ENCODE measurements around the gene GATA6. TPM values are rescaled to one million over a fixed set of nuclear protein-coding genes. Genes with fewer than 3 reads are reported as not detected.
A peak's percentile ranks its signal among the peaks of the same experiment; 100 is the strongest.

The GATA6 gene
- total and polyA plus RNA-seq, 2 of the 13 experiments (the other 11 are each of a cell fraction or from before 2014, with no cell fraction given): 0.84 to 3.2 TPM

DNA sequence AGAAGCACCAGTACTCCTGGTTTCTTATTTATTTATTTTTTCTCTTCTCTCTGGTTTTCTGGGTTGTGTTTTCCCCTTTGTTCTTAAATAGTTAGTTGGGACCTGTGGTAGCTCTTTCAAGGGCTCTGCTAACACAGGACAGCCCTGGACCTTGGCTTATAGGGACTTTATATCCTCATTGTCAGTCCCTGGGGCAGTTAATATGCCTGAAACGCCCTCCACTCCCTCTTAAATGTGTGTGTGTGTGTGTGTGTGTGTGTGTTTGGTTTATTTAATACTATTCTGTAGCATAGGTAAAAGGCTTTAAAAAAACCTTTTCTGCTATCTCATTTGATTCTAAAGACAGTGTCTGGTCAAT, 54.6 kb downstream of the GATA6 start:
- CTCF ChIA-PET (ENCODE audit: low intra/inter-chr PET ratio, low total read pairs): no interaction called here
- Histone ChIP-seq H3K9ac (ENCODE audit: insufficient read depth, low read depth, low read length) (no peak overlapping the region), H3K4me1 (ENCODE audit: insufficient read depth, low read length) (peaks cover 20% of the 10 kb centered on the region), H3K4me3 (replicated peaks in 1 of 3; ENCODE audit: insufficient read depth in 1 of 3, low read depth in 2 of 3, low read length in 3 of 3) (peak overlapping the region in 1 of 3 experiments; percentile 19; a peak in 1 of 6 replicates), H3K79me2 (ENCODE audit: insufficient read depth, low read length) (no peaks in the 10 kb centered on the region), H3K4me2 (ENCODE audit: low read depth, low read length) (peak overlapping the region; percentile 62; the same call in 1 of the 2 replicates), H4K20me1 (ENCODE audit: insufficient read depth, low read length) (no peaks in the 10 kb centered on the region), H3K27ac (ENCODE audit: extremely low read length, insufficient read depth, low read length) (no peak overlapping the region), H2AFZ (ENCODE audit: low read length) (no peak overlapping the region), H3K27me3 (ENCODE audit: control insufficient read depth in 1 of 2, insufficient read depth in 2 of 2, low read length in 2 of 2) (0 out of 5 replicates have a peak, but pooled peaks cover 0 to 5% of the 10 kb centered on the region in 2 experiments), H3K9me3 (ENCODE audit: low read length) (no peaks in the 10 kb centered on the region), H3K36me3 (replicated peaks in 1 of 2; ENCODE audit: control insufficient read depth in 1 of 2, insufficient read depth in 2 of 2, low read length in 2 of 2) (no peaks in the 10 kb centered on the region)
- no peak for FAIRE-seq
- in situ Hi-C loops (cut with HindIII; ENCODE audit: extremely low pct_ligation_motif_present, low pct_unique_long_range_greater_than_20kb): no loop called here
- ATAC-seq: no peak
- intact Hi-C loops (cut with micrococcal nuclease; ENCODE audit: unreplicated experiment): loop anchor here (10.0 kb wide), 2 partner anchors 109 to 341 kb away; no protein-coding TSS in a partner anchor
- no peak for TF ChIP-seq ERF (CRISPR knock-in tag; IDR thresholded peaks at IDR 0.05)
- TF ChIP-seq ZNF333 (CRISPR knock-in tag; IDR thresholded peaks at IDR 0.05; ENCODE audit: borderline replicate concordance): no peak
- TF ChIP-seq ZMYM2 (CRISPR knock-in tag; IDR thresholded peaks at IDR 0.05): no peak
- no peak for TF ChIP-seq ZNF12 (CRISPR knock-in tag; IDR thresholded peaks at IDR 0.05)
- TF ChIP-seq, protein P1, sequence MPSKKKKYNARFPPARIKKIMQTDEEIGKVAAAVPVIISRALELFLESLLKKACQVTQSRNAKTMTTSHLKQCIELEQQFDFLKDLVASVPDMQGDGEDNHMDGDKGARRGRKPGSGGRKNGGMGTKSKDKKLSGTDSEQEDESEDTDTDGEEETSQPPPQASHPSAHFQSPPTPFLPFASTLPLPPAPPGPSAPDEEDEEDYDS (CRISPR knock-in tag; IDR thresholded peaks at IDR 0.05): no peak
- TF ChIP-seq MED13 (CRISPR knock-in tag; IDR thresholded peaks at IDR 0.05): no peak
- TF ChIP-seq SP1 (IDR thresholded peaks at IDR 0.05): no peak
- TF ChIP-seq SP1 (CRISPR knock-in tag; IDR thresholded peaks at IDR 0.05): no peak
- no peak for TF ChIP-seq REL (CRISPR knock-in tag; conservative IDR thresholded peaks at IDR 0.05)
- TF ChIP-seq ZNF460 (CRISPR knock-in tag; IDR thresholded peaks at IDR 0.05; ENCODE audit: borderline replicate concordance): no peak
- TF ChIP-seq, protein P2, sequence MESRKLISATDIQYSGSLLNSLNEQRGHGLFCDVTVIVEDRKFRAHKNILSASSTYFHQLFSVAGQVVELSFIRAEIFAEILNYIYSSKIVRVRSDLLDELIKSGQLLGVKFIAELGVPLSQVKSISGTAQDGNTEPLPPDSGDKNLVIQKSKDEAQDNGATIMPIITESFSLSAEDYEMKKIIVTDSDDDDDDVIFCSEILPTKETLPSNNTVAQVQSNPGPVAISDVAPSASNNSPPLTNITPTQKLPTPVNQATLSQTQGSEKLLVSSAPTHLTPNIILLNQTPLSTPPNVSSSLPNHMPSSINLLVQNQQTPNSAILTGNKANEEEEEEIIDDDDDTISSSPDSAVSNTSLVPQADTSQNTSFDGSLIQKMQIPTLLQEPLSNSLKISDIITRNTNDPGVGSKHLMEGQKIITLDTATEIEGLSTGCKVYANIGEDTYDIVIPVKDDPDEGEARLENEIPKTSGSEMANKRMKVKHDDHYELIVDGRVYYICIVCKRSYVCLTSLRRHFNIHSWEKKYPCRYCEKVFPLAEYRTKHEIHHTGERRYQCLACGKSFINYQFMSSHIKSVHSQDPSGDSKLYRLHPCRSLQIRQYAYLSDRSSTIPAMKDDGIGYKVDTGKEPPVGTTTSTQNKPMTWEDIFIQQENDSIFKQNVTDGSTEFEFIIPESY (CRISPR knock-in tag; IDR thresholded peaks at IDR 0.05): no peak
- TF ChIP-seq JARID2 (CRISPR knock-in tag; IDR thresholded peaks at IDR 0.05; ENCODE audit: insufficient replicate concordance): no peak
- no peak for TF ChIP-seq TAF15 (IDR thresholded peaks at IDR 0.05; ENCODE audit: low read depth, low read length, poor library complexity, severe bottlenecking)
- TF ChIP-seq, protein P3, sequence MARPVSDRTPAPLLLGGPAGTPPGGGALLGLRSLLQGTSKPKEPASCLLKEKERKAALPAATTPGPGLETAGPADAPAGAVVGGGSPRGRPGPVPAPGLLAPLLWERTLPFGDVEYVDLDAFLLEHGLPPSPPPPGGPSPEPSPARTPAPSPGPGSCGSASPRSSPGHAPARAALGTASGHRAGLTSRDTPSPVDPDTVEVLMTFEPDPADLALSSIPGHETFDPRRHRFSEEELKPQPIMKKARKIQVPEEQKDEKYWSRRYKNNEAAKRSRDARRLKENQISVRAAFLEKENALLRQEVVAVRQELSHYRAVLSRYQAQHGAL (CRISPR knock-in tag; IDR thresholded peaks at IDR 0.05; ENCODE audit: not compliant biosample characterization): no peak
- TF ChIP-seq KDM5B (CRISPR knock-in tag; IDR thresholded peaks at IDR 0.05; ENCODE audit: borderline replicate concordance): no peak
- TF ChIP-seq FOSL1 (CRISPR knock-in tag; IDR thresholded peaks at IDR 0.05; ENCODE audit: borderline replicate concordance): no peak
- no TSS peak for BruUV-seq (replicated peaks)
- 0% methylated on average over 1 of the region's 1 CpG for WGBS (ENCODE audit: low lambda C conversion rate)
- POLR2A ChIA-PET: interaction anchor here (1.5 kb wide), 1 partner anchor 30 kb away, joined by 4 read pairs; no protein-coding TSS in a partner anchor
- no peak for DNase-seq (ENCODE audit: low spot score)
